PC-3 (cell line): Measurements from ENCODE around the gene CNKSR3. TPM values are rescaled to one million over a fixed set of nuclear protein-coding genes. Genes with fewer than 3 reads are reported as not detected.

Experiments used
- ATAC-seq: fragments of 200-7000 bp; cut with Tn5 transposase; 2 replicates; pipeline ENCODE4 v1.9.1; 2020; ENCODE audit warnings: mild to moderate bottlenecking, moderate library complexity
- BruUV-seq: library from RNA; stranded (reverse); fragments of 400-500 nt; replicated peaks from 2 replicates; lab custom pipeline; 2021; lab: Mats Ljungman, UMichigan
- CTCF ChIA-PET: fragments of 300-600 bp; sonication (Branson Sonifier 250); formaldehyde crosslinking; loops from one replicate; lab custom pipeline; 2022; ENCODE audit warnings: antibody characterized with exemption; lab: Charles Lee
- POLR2A ChIA-PET: fragments of 300-600 bp; sonication (Branson Sonifier 250); formaldehyde crosslinking; loops from one replicate; lab custom pipeline; 2022; ENCODE audit warnings: antibody characterized with exemption; ENCODE audit not compliant: unreplicated experiment; lab: Charles Lee
- DNase-seq: peaks from one replicate; pipeline ENCODE4 v3.0.0-alpha.2; 2015
- H2AFZ ChIP-seq: fragments of 300-600 bp; sonication (generic); 2 replicates; pipeline ENCODE4 v1.6.0; 2016; ENCODE audit warnings: antibody characterized with exemption, low read length
- H3F3A ChIP-seq: fragments of 300-600 bp; sonication (generic); one replicate; pipeline ENCODE4 v1.6.0; 2017; ENCODE audit warnings: antibody characterized with exemption, low read length, control low read depth, mild to moderate bottlenecking; ENCODE audit not compliant: unreplicated experiment
- H3K27ac ChIP-seq: fragments of 300-600 bp; sonication (generic); 2 replicates; pipeline ENCODE4 v1.5.1; 2016; ENCODE audit warnings: mild to moderate bottlenecking, low read length
- H3K27me3 ChIP-seq: fragments of 300-600 bp; sonication (generic); 2 replicates; pipeline ENCODE4 v1.6.1; 2016; ENCODE audit warnings: low read length, mixed read lengths
- H3K36me3 ChIP-seq: fragments of 300-600 bp; sonication (generic); 2 replicates; pipeline ENCODE4 v1.6.1; 2016; ENCODE audit warnings: low read depth, mixed run types, low read length, mixed read lengths
- H3K4me1 ChIP-seq: fragments of 300-600 bp; sonication (generic); 2 replicates; pipeline ENCODE4 v1.5.1; 2016; ENCODE audit warnings: low read length; ENCODE audit not compliant: insufficient read depth
- H3K4me2 ChIP-seq: fragments of 300-600 bp; sonication (generic); 2 replicates; pipeline ENCODE4 v1.6.0; 2016; ENCODE audit warnings: low read length
- H3K4me3 ChIP-seq: fragments of 300-600 bp; sonication (generic); 2 replicates; pipeline ENCODE4 v1.5.1; 2016; ENCODE audit warnings: mild to moderate bottlenecking, low read length, mixed read lengths
- H3K79me2 ChIP-seq: fragments of 300-600 bp; sonication (generic); 2 replicates; pipeline ENCODE4 v1.6.1; 2017; ENCODE audit warnings: low read length, mixed read lengths
- H3K9ac ChIP-seq: fragments of 300-600 bp; sonication (generic); 2 replicates; pipeline ENCODE4 v1.6.0; 2016; ENCODE audit warnings: mild to moderate bottlenecking, low read length
- H3K9me2 ChIP-seq: fragments of 300-600 bp; sonication (generic); replicated peaks from 2 replicates; pipeline ENCODE4 v1.6.1; 2016; ENCODE audit warnings: mixed run types, low read length, mixed read lengths
- H3K9me3 ChIP-seq: fragments of 300-600 bp; sonication (generic); 2 replicates; pipeline ENCODE4 v1.6.1; 2016; ENCODE audit warnings: low read length, mixed read lengths
- H4K20me1 ChIP-seq: fragments of 300-600 bp; sonication (generic); 2 replicates; pipeline ENCODE4 v1.6.1; 2016; ENCODE audit warnings: low read length, mixed read lengths
- EZH2 ChIP-seq: fragments of 300-600 bp; sonication (generic); IDR thresholded peaks from one replicate; pipeline ENCODE4 v1.6.1; 2017; ENCODE audit warnings: antibody characterized with exemption, mild to moderate bottlenecking, low read length; ENCODE audit not compliant: unreplicated experiment
- EZH2phosphoT487 ChIP-seq: fragments of 300-600 bp; sonication (generic); IDR thresholded peaks from 2 replicates; pipeline ENCODE4 v1.6.1; 2018; ENCODE audit warnings: mild to moderate bottlenecking, antibody characterized with exemption, low read length, borderline replicate concordance
- intact Hi-C: fragments of 100-400 bp; cut with micrococcal nuclease; formaldehyde crosslinking; loops from 2 replicates; pipeline ENCODE4 v1.9.0; 2023
- total RNA-seq: library from RNA; depleted of rRNA; stranded (reverse); fragments of >200 nt; gene quantifications from 2 replicates; pipeline ENCODE4 v1.2.3, GENCODE V29; 2014
- TF ChIP-seq, protein P1 (sequence below): fragments of 300-600 bp; sonication (generic); conservative IDR thresholded peaks from 2 replicates; pipeline ENCODE4 v1.5.1; 2017; ENCODE audit warnings: antibody characterized with exemption, low read depth, mild to moderate bottlenecking, low read length

Gene CNKSR3
- total RNA-seq, 1 experiment from 2014 or later, result 3.2 TPM

DNA sequence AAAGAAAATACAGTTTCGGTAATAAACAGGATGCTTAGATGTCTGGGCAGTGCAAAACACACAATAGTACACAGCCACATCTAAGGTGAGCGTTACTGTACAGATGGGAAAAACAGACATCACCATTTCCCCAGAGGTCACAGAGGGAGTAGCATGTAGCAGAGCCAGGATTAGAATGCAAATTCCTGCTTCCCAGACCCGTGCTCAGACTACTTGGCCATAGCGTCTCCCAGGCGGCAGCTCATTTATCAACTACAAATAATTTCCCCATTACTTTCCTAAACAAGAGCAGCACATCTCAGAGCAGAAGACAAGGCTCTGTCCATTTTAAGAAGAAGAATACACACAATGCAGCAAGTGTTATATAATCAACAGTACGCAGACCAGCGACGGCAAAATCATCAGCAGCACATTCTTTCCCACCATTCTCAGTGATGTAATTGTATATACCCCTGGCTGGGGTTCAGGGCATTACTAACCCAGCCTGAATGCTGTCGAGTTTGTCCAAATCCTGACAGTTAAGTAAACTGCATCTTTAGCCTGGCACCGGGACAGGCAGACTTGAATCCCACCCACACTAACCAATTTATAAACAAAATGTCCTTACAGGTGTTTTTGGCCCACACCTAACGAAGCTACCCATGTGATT, 61.9 kb downstream of the CNKSR3 start:
- Histone ChIP-seq H3K27me3 (no peaks in the 10 kb centered on the region), H3K27ac (no peak overlapping the region), H3K4me3 (no peak overlapping the region), H3K9me3 (no peaks in the 10 kb centered on the region), H3K36me3 (no peaks in the 10 kb centered on the region), H3F3A (no peaks in the 10 kb centered on the region), H3K4me2 (no peak overlapping the region), H3K9me2 (no peaks in the 10 kb centered on the region), H2AFZ (no peak overlapping the region), H4K20me1 (no peaks in the 10 kb centered on the region), H3K79me2 (no peaks in the 10 kb centered on the region), H3K4me1 (no peaks in the 10 kb centered on the region), H3K9ac (no peak overlapping the region)
- intact Hi-C loops, result no loop called here
- DNase-seq (no peak), ATAC-seq (no peak; the same call in 1 of the 2 replicates)
- POLR2A ChIA-PET, result no interaction called here
- CTCF ChIA-PET, result no interaction called here
- TF ChIP-seq, protein P1, sequence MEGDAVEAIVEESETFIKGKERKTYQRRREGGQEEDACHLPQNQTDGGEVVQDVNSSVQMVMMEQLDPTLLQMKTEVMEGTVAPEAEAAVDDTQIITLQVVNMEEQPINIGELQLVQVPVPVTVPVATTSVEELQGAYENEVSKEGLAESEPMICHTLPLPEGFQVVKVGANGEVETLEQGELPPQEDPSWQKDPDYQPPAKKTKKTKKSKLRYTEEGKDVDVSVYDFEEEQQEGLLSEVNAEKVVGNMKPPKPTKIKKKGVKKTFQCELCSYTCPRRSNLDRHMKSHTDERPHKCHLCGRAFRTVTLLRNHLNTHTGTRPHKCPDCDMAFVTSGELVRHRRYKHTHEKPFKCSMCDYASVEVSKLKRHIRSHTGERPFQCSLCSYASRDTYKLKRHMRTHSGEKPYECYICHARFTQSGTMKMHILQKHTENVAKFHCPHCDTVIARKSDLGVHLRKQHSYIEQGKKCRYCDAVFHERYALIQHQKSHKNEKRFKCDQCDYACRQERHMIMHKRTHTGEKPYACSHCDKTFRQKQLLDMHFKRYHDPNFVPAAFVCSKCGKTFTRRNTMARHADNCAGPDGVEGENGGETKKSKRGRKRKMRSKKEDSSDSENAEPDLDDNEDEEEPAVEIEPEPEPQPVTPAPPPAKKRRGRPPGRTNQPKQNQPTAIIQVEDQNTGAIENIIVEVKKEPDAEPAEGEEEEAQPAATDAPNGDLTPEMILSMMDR, result no peak
- TF ChIP-seq EZH2 (no peak), EZH2phosphoT487 (no peak)
- BruUV-seq, result no TSS peak

DNA sequence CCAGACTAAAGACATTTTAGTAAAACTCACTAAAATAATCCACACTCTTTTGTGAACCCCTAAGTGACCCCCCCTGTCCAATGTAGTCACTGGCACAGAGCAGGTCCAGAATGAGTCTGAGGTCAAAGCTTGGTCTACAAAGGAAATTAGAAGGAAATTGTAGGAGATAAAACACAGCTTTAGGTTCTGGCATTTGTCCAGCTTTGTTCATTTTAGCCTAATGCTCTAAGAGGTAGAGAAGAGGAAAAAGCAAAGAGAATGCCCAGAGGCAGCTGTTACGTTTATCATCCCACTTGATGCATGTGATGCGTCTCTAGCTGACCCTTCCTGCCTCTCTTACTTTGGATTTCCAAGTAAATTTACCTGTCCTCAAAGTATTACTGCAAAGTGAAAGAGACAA, 62.5 kb downstream of the CNKSR3 start:
- Histone ChIP-seq H3K4me1 (no peaks in the 10 kb centered on the region), H4K20me1 (no peaks in the 10 kb centered on the region), H2AFZ (no peak overlapping the region), H3K4me2 (no peak overlapping the region), H3F3A (no peaks in the 10 kb centered on the region), H3K9me3 (no peaks in the 10 kb centered on the region), H3K27ac (no peak overlapping the region), H3K9me2 (no peaks in the 10 kb centered on the region), H3K79me2 (no peaks in the 10 kb centered on the region), H3K9ac (no peak overlapping the region), H3K27me3 (no peaks in the 10 kb centered on the region), H3K4me3 (no peak overlapping the region), H3K36me3 (no peaks in the 10 kb centered on the region)
- TF ChIP-seq EZH2 (no peak), EZH2phosphoT487 (no peak)
- TF ChIP-seq, protein P1, result no peak
- no TSS peak for BruUV-seq
- DNase-seq, result no peak
- ChIA-PET POLR2A (no interaction called here), CTCF (no interaction called here)
- ATAC-seq, result no peak
- intact Hi-C loops, result no loop called here

DNA sequence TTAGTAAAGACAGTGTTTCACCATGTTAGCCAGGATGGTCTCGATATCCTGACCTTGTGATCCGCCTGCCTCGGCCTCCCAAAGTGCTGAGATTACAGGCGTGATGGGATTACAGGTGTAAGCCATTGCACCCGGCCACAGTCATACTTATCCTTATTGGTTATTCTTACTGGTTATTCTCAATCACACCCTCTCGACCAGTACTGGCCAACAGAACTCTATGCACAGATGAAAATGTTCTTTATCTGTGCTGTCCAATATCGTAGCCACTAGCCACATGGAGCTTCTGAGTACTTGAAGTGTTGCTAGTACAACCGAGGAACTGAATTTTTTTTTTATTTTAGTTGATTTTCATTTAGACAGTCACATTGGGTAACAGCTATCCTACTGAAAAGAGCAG, 63.5 kb downstream of the CNKSR3 start:
- Histone ChIP-seq H3K9ac (no peak overlapping the region), H4K20me1 (no peaks in the 10 kb centered on the region), H2AFZ (no peak overlapping the region), H3K27me3 (no peaks in the 10 kb centered on the region), H3F3A (no peaks in the 10 kb centered on the region), H3K36me3 (no peaks in the 10 kb centered on the region), H3K9me2 (no peaks in the 10 kb centered on the region), H3K79me2 (no peaks in the 10 kb centered on the region), H3K4me2 (no peak overlapping the region), H3K9me3 (no peaks in the 10 kb centered on the region), H3K4me1 (no peaks in the 10 kb centered on the region), H3K4me3 (no peak overlapping the region), H3K27ac (no peak overlapping the region)
- POLR2A ChIA-PET, result no interaction called here
- BruUV-seq, result no TSS peak
- CTCF ChIA-PET, result no interaction called here
- no peak for DNase-seq
- TF ChIP-seq EZH2, result no peak
- TF ChIP-seq EZH2phosphoT487, result no peak
- TF ChIP-seq, protein P1, result no peak
- no peak for ATAC-seq
- intact Hi-C loops, result no loop called here
